ENCODE results near the gene ZNF19.

DNA sequence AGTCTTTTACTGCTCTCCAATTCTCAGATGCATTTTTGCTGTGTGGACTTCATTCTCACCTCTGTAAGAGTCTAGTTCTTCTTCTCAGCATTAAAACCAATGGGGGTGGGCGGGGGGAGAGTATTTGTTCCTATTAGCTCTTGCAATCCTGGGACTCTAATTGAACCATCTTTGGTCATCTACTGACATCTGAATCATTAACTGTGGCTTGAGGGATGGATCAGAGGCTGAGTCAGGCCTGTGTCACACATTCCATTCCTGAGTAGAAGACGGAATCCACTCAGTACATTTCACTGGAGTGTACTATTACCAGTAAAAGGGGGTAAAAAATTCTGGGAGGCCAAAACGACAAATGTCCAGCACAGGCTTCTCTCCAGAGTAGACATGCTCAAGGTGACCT lies 14.3 kb downstream of the ZNF19 start:
- TF ChIP-seq CTCF (IDR thresholded peaks at IDR 0.05) (no peak), POLR2A (IDR thresholded peaks at IDR 0.05) (no peak)

Measured in esophagus squamous epithelium (tissue), 4 donors.